K562 (cell line): ENCODE results near the gene PIF1. TPM values are rescaled to one million over a fixed set of nuclear protein-coding genes. Genes with fewer than 3 reads are reported as not detected.

Source experiments
- ATF1 ChIP-seq, 2 experiments: fragments of 450-650 bp in 1 of 2; IDR thresholded peaks; 2 replicates each; pipeline ENCODE4 v1.6.1; 2016; ENCODE audit warnings: missing compliant biosample characterization in 1 of 2, missing genetic modification characterization in 1 of 2
- BRD4 ChIP-seq: fragments of 200-600 bp; sonication (generic); IDR thresholded peaks from 2 replicates; pipeline ENCODE4 v1.6.1; 2017; ENCODE audit warnings: inconsistent platforms
- CLOCK ChIP-seq: fragments of 250-450 bp; sonication (Bioruptor Pico); IDR thresholded peaks from 2 replicates; pipeline ENCODE4 v1.4.0; 2020; ENCODE audit warnings: mild to moderate bottlenecking, moderate library complexity, borderline replicate concordance
- E2F6 ChIP-seq, 2 experiments: IDR thresholded peaks; 2 replicates each; pipeline ENCODE4 v1.6.1; 2011; ENCODE audit warnings: borderline replicate concordance in 1 of 2, control low read depth in 1 of 2, low read depth in 1 of 2, low read length in 1 of 2, mild to moderate bottlenecking in 1 of 2, mixed read lengths in 1 of 2, moderate library complexity in 1 of 2; ENCODE audit not compliant: insufficient read depth in 1 of 2, insufficient read length in 1 of 2, poor library complexity in 1 of 2, severe bottlenecking in 1 of 2; ENCODE audit errors: extremely low read depth in 1 of 2
- FOXA3 ChIP-seq, 2 experiments: fragments of 450-650 bp in 1 of 2; sonication (generic) in 1 of 2; formaldehyde crosslinking; IDR thresholded peaks in 1 of 2; conservative IDR thresholded peaks in 1 of 2; 2 replicates each; pipeline versions ENCODE4 v1.4.0 to v1.8.0; 2020 to 2022; ENCODE audit warnings: mild to moderate bottlenecking in 2 of 2, missing genetic modification reagents in 1 of 2
- GABPA ChIP-seq: fragments of 200-800 bp; sonication (Bioruptor generic); conservative IDR thresholded peaks from 2 replicates; pipeline ENCODE4 v1.6.1; 2016; ENCODE audit warnings: low read depth, missing genetic modification characterization, missing compliant biosample characterization
- HNRNPH1 ChIP-seq: fragments of 200-400 bp; formaldehyde crosslinking; optimal IDR thresholded peaks from 2 replicates; pipeline ENCODE3; 2017; ENCODE audit warnings: low read depth, mild to moderate bottlenecking, low read length, moderate library complexity
- NCOA2 ChIP-seq, 2 experiments: fragments of 450-650 bp; IDR thresholded peaks; 2 replicates each; pipeline ENCODE4 v1.6.1; 2018; ENCODE audit warnings: mild to moderate bottlenecking in 2 of 2, moderate library complexity in 1 of 2; ENCODE audit not compliant: partially characterized antibody in 2 of 2
- NONO ChIP-seq, 2 experiments: fragments of 200-400 bp in 1 of 2; fragments of 450-650 bp in 1 of 2; formaldehyde crosslinking in 1 of 2; IDR thresholded peaks; 2 replicates each; pipeline ENCODE4 v1.6.1; 2017; ENCODE audit warnings: low read depth in 2 of 2, mild to moderate bottlenecking in 2 of 2, moderate library complexity in 2 of 2, low read length in 1 of 2
- PKNOX1 ChIP-seq: fragments of 450-650 bp; IDR thresholded peaks from 2 replicates; pipeline ENCODE4 v1.6.1; 2016
- POLR2AphosphoS2 ChIP-seq: IDR thresholded peaks from 2 replicates; pipeline ENCODE4 v1.6.1; 2012; ENCODE audit warnings: low read length, improper control_type of control experiment
- SMAD1 ChIP-seq: fragments of 150-350 bp; IDR thresholded peaks from 2 replicates; pipeline ENCODE4 v1.6.1; 2014; ENCODE audit warnings: low read length, low read depth; ENCODE audit not compliant: partially characterized antibody
- SNIP1 ChIP-seq: fragments of 450-650 bp; IDR thresholded peaks from 2 replicates; pipeline ENCODE4 v1.7.1; 2017; ENCODE audit warnings: low read depth, mild to moderate bottlenecking
- TFAM ChIP-seq: fragments of 250-450 bp; sonication (Bioruptor Pico); conservative IDR thresholded peaks from 2 replicates; pipeline ENCODE4 v1.5.0; 2021; ENCODE audit warnings: mild to moderate bottlenecking, moderate library complexity
- ZBTB9 ChIP-seq: fragments of 450-650 bp; formaldehyde crosslinking; IDR thresholded peaks from 2 replicates; pipeline ENCODE4 v1.4.0; 2020; ENCODE audit warnings: mild to moderate bottlenecking, moderate library complexity
- polyA plus RNA-seq, 8 experiments: library from polyadenylated mRNA; depleted of rRNA in 4 of 8; stranded (reverse) in 5 of 8; unstranded in 3 of 8; fragments of >200 nt; fragmentation: Nextera tagmentation in 2 of 8; fragmentation: Illumina TruSeq in 1 of 8; extraction: Ambion mirVana in 2 of 8; extraction: Trizol in 1 of 8; gene quantifications; 2 replicates each; pipeline versions ENCODE4 v1.2.1 to v1.2.3, GENCODE V29; 2011 to 2014; ENCODE audit warnings: inconsistent platforms in 1 of 8, missing spikeins in 1 of 8
- total RNA-seq, 7 experiments: library from RNA; depleted of rRNA in 6 of 7; stranded (reverse); fragments of >200 nt in 6 of 7; fragmentation: Illumina TruSeq in 2 of 7; extraction: Trizol in 2 of 7; gene quantifications; 2 replicates each; pipeline versions ENCODE4 v1.2.1 to v1.2.3, GENCODE V29; 2011 to 2021; ENCODE audit warnings: low replicate concordance in 1 of 7

The PIF1 gene
- total and polyA plus RNA-seq, 9 of the 15 experiments (the other 6 are each of a cell fraction or from before 2014, with no cell fraction given) = 1.1 to 37.9 (median 11.5) TPM

- 0 out of 2 replicates have a peak, but pooled peaks have one; percentile 54 for TF ChIP-seq ZBTB9 (CRISPR knock-in tag)
- no peak for TF ChIP-seq ATF1 (CRISPR knock-in tag; IDR thresholded peaks at IDR 0.05)
- no peak for TF ChIP-seq ATF1 (tag; IDR thresholded peaks at IDR 0.05)
- no peak for TF ChIP-seq TFAM (CRISPR knock-in tag)
- peak in 1 of 2 experiments; percentile 77 for TF ChIP-seq E2F6 (IDR thresholded peaks at IDR 0.05; ENCODE audit: borderline replicate concordance in 1 of 2, extremely low read depth in 1 of 2, insufficient read depth in 1 of 2, insufficient read length in 1 of 2, low read depth in 1 of 2, low read length in 1 of 2, poor library complexity in 1 of 2, severe bottlenecking in 1 of 2)
- no peak for TF ChIP-seq POLR2AphosphoS2
- TF ChIP-seq HNRNPH1 = no peak
- no peak for TF ChIP-seq NCOA2 (IDR thresholded peaks at IDR 0.05; ENCODE audit: partially characterized antibody in 2 of 2)
- TF ChIP-seq SMAD1 = no peak
- TF ChIP-seq FOXA3 (CRISPR knock-in tag; conservative IDR thresholded peaks at IDR 0.05 in 1 of 2, IDR thresholded peaks at IDR 0.05 in 1 of 2) = no peak
- no peak for TF ChIP-seq CLOCK (CRISPR knock-in tag)
- TF ChIP-seq NONO (IDR thresholded peaks at IDR 0.05; ENCODE audit: low read depth in 2 of 2, low read length in 1 of 2) = peak in 1 of 2 experiments; percentile 80; a peak in 2 of 4 replicates
- TF ChIP-seq GABPA (tag) = peak; percentile 86
- no peak for TF ChIP-seq SNIP1
- TF ChIP-seq BRD4 = no peak
- TF ChIP-seq PKNOX1 = no peak
Measured at GRCh38 chr15:64841344-64842095, 16.1 kb upstream of the PIF1 start, which contains the start of gene PLEKHO2 (continued).
